HG03103 (cell line): ENCODE data around the gene ADAM12.

Source experiments
- ATAC-seq: cut with Tn5 transposase; IDR thresholded peaks from one replicate; pipeline ENCODE4 v1.9.1; 2021; ENCODE audit warnings: low read depth; ENCODE audit not compliant: unreplicated experiment

Gene ADAM12

GRCh38 chr10:126158133-126158892 is 230.0 kb downstream of the ADAM12 start:
- no peak for ATAC-seq

GRCh38 chr10:126157189-126157588 is 231.1 kb downstream of the ADAM12 start:
- ATAC-seq, result no peak

GRCh38 chr10:126156503-126156902 is 231.8 kb downstream of the ADAM12 start:
- no peak for ATAC-seq

GRCh38 chr10:126156012-126156411 is 232.3 kb downstream of the ADAM12 start:
- no peak for ATAC-seq

GRCh38 chr10:126155528-126155927 is 232.7 kb downstream of the ADAM12 start:
- ATAC-seq, result no peak

GRCh38 chr10:126153711-126154628 is 234.3 kb downstream of the ADAM12 start:
- ATAC-seq, result no peak

GRCh38 chr10:126147866-126148587 is 240.2 kb downstream of the ADAM12 start:
- no peak for ATAC-seq

GRCh38 chr10:126146771-126147170 is 241.5 kb downstream of the ADAM12 start:
- ATAC-seq, result no peak

- no peak for ATAC-seq
Measured at GRCh38 chr10:126143117-126143516, 245.2 kb downstream of the ADAM12 start.

GRCh38 chr10:126140746-126141273 is 247.5 kb downstream of the ADAM12 start:
- no peak for ATAC-seq

- ATAC-seq, result no peak
Measured at GRCh38 chr10:126137562-126138221, 250.6 kb downstream of the ADAM12 start.

GRCh38 chr10:126135941-126136595 is 252.2 kb downstream of the ADAM12 start:
- ATAC-seq, result no peak

- no peak for ATAC-seq
Measured at GRCh38 chr10:126135177-126135576, 253.1 kb downstream of the ADAM12 start.

- no peak for ATAC-seq
Measured at GRCh38 chr10:126133906-126134656, 254.2 kb downstream of the ADAM12 start.

- no peak for ATAC-seq
Measured at GRCh38 chr10:126133082-126133620, 255.1 kb downstream of the ADAM12 start.

- no peak for ATAC-seq
Measured at GRCh38 chr10:126131341-126131740, 256.9 kb downstream of the ADAM12 start.

GRCh38 chr10:126130271-126130710 is 258.0 kb downstream of the ADAM12 start:
- ATAC-seq, result no peak

GRCh38 chr10:126129026-126129425 is 259.3 kb downstream of the ADAM12 start:
- no peak for ATAC-seq

- no peak for ATAC-seq
Measured at GRCh38 chr10:126128581-126128980, 259.7 kb downstream of the ADAM12 start.
